OCI-LY7 (cell line): ENCODE measurements around the gene APOBEC3C.

Source experiments
- CTCF ChIP-seq: fragments of 200-600 bp; sonication (generic); conservative IDR thresholded peaks from 2 replicates; pipeline ENCODE4 v1.5.1; 2014; ENCODE audit warnings: mild to moderate bottlenecking, antibody characterized with exemption, low read length, moderate library complexity, mixed read lengths
- EZH2phosphoT487 ChIP-seq: fragments of 200-600 bp; sonication (generic); IDR thresholded peaks from 2 replicates; pipeline ENCODE4 v1.6.1; 2018; ENCODE audit warnings: low read depth, borderline replicate concordance, mild to moderate bottlenecking, mixed run types, antibody characterized with exemption, low read length, moderate library complexity, mixed read lengths

- TF ChIP-seq CTCF = no peak
- TF ChIP-seq EZH2phosphoT487 = no peak
These were observed 39.3 kb upstream of the APOBEC3C start for GRCh38 chr22:38974826-38975175.
